Measurements from ENCODE around the gene SHKBP1. TPM values are rescaled to one million over a fixed set of nuclear protein-coding genes. Genes with fewer than 3 reads are reported as not detected.

The SHKBP1 gene
- total RNA-seq, 1 experiment from 2014 or later: 92.9 TPM

DNA sequence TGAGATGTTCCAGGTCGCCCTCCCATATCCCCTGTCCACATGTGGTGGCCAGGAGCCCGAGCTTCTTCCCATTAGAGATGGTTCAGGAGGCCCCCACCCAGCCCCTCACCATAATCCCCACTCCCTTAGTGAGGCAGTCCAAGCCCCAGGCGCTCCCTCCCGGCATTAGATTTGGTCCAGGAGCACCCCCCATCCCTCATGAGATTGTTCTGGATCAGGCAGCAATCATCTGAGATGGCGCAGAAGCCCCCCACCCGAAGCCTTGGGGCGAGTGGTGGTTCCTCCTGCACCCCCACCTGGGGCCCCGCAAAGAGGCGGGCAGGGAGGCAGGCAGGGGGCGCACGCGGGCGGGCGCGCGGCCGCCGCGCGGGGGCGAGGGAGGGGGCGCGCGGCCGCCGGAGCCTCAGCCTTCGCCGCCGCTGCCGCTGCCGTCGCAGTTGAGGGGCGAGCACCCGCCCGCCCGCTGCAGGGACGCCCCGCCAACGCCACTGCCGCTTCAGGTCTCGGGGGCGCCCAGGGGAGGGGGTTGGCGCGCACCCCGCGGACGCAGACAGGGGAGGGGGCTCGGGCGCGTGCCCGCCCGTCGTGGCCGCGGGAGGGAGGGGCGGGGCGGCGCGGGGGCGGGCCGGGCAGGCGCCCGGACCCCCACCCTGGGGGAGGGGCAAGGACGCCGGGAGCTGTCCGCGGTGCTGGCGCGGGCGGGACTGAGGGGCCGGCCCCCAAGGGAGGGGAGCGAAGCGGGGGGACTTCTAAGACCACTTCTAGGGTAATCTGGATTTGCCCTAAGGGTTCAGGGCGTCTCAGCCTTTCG, 46.4 kb upstream of the SHKBP1 start:
- Mint-ChIP-seq H3K9me3 (peaks cover 2 to 4% of the 10 kb centered on the region in 2 experiments; a peak in 4 of 5 replicates), H3K4me1 (peaks cover 18 to 24% of the 10 kb centered on the region in 2 experiments), H3K27ac (no peak overlapping the region; a peak in 1 of 7 replicates), H3K27me3 (ENCODE audit: low read depth) (peaks cover 51% of the 10 kb centered on the region), H3K36me3 (ENCODE audit: insufficient read depth in 1 of 3, low read depth in 3 of 3) (no peaks in the 10 kb centered on the region), H3K4me3 (peak overlapping the region; percentile 62 to 77)
- Histone ChIP-seq H2BK20ac (ENCODE audit: low read depth, low read length, poor library complexity, severe bottlenecking) (no peak overlapping the region), H4K5ac (ENCODE audit: insufficient read length, low read depth, low read length) (no peak overlapping the region), H3K14ac (ENCODE audit: insufficient read depth, low read length) (peak overlapping the region; percentile 87; the same call in 1 of the 2 replicates), H3T11ph (ENCODE audit: low read length) (no peak overlapping the region), H2AFZ (ENCODE audit: low read length) (no peak overlapping the region), H3K79me2 (ENCODE audit: insufficient read depth, low read length) (no peaks in the 10 kb centered on the region), H3K27ac (ENCODE audit: insufficient read length, low read depth, low read length) (no peak overlapping the region), H3K56ac (ENCODE audit: insufficient read length, low read depth, low read length) (no peak overlapping the region), H2BK15ac (ENCODE audit: low read depth, low read length) (no peak overlapping the region), H3K4me1 (ENCODE audit: insufficient read depth, low read length) (no peaks in the 10 kb centered on the region), H2AK5ac (ENCODE audit: insufficient read length, low read length) (no peak overlapping the region), H2BK5ac (ENCODE audit: insufficient read length, low read length) (no peak overlapping the region), H3K4ac (ENCODE audit: low read depth, low read length) (no peak overlapping the region), H3K23me2 (ENCODE audit: insufficient read length, low read depth, low read length, poor library complexity, severe bottlenecking) (no peaks in the 10 kb centered on the region), H2BK120ac (ENCODE audit: low read depth, low read length, poor library complexity, severe bottlenecking) (no peak overlapping the region), H4K8ac (replicated peaks; ENCODE audit: insufficient read length, low read depth, low read length) (no peak overlapping the region), H3K79me1 (ENCODE audit: insufficient read depth, low read depth, low read length, poor library complexity, severe bottlenecking) (no peaks in the 10 kb centered on the region), H3K23ac (ENCODE audit: insufficient read length, low read depth, low read length) (no peak overlapping the region), H3K27me3 (ENCODE audit: insufficient read depth, low read length) (no peaks in the 10 kb centered on the region), H3K18ac (ENCODE audit: insufficient read length, low read depth, low read length) (no peak overlapping the region), H3K9ac (ENCODE audit: extremely low read depth, insufficient read length, low read length) (no peak overlapping the region), H3K4me2 (ENCODE audit: insufficient read depth, insufficient read length, low read length) (peak overlapping the region; percentile 23), H3K9me3 (ENCODE audit: control insufficient read depth, low read depth, low read length) (no peaks in the 10 kb centered on the region), H4K20me1 (ENCODE audit: control insufficient read depth, insufficient read depth, insufficient read length) (no peaks in the 10 kb centered on the region), H2BK12ac (ENCODE audit: insufficient read length, low read depth, low read length) (no peak overlapping the region), H4K91ac (ENCODE audit: insufficient read length, low read depth, low read length) (no peak overlapping the region)
- WGBS (ENCODE audit: extremely low coverage, insufficient read length, low lambda C conversion rate): no CpG with 5 or more reads among the region's 75 CpGs
- peak; percentile 63 for DNase-seq
- TF ChIP-seq, protein P1, sequence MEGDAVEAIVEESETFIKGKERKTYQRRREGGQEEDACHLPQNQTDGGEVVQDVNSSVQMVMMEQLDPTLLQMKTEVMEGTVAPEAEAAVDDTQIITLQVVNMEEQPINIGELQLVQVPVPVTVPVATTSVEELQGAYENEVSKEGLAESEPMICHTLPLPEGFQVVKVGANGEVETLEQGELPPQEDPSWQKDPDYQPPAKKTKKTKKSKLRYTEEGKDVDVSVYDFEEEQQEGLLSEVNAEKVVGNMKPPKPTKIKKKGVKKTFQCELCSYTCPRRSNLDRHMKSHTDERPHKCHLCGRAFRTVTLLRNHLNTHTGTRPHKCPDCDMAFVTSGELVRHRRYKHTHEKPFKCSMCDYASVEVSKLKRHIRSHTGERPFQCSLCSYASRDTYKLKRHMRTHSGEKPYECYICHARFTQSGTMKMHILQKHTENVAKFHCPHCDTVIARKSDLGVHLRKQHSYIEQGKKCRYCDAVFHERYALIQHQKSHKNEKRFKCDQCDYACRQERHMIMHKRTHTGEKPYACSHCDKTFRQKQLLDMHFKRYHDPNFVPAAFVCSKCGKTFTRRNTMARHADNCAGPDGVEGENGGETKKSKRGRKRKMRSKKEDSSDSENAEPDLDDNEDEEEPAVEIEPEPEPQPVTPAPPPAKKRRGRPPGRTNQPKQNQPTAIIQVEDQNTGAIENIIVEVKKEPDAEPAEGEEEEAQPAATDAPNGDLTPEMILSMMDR (conservative IDR thresholded peaks at IDR 0.05): peak; percentile 48; the same call in 2 of the 3 replicates
